Lung (tissue), 12 donors: ENCODE measurements around the gene PNKD. TPM values are rescaled to one million over a fixed set of nuclear protein-coding genes. Genes with fewer than 3 reads are reported as not detected.

Source experiments
- ATAC-seq: fragments of 200-7000 bp; cut with Tn5 transposase; one replicate; pipeline ENCODE4 v1.9.1; 2020; ENCODE audit warnings: moderate number of reproducible peaks; ENCODE audit not compliant: insufficient read depth, low FRiP score
- DNase-seq, 3 donors: peaks; one replicate each; pipeline ENCODE4 v3.0.0-alpha.2; 2013 to 2017
- H3K27ac ChIP-seq, 2 donors: one replicate each; pipeline ENCODE4 v1.5.1; 2013; ENCODE audit warnings: mild to moderate bottlenecking in 2 of 2, moderate library complexity in 2 of 2, control low read depth in 1 of 2, inconsistent platforms in 1 of 2, low read depth in 1 of 2, low read length in 1 of 2
- H3K27me3 ChIP-seq, 3 donors: one replicate each; pipeline ENCODE4 v1.5.1; 2013; ENCODE audit warnings: low read length in 2 of 3; ENCODE audit not compliant: control insufficient read depth in 3 of 3, insufficient read depth in 3 of 3
- H3K36me3 ChIP-seq, 4 donors: one replicate each; pipeline ENCODE4 v1.5.1; 2013; ENCODE audit warnings: low read length in 4 of 4, mild to moderate bottlenecking in 1 of 4, moderate library complexity in 1 of 4; ENCODE audit not compliant: control insufficient read depth in 4 of 4, insufficient read depth in 4 of 4
- H3K4me1 ChIP-seq, 5 donors: one replicate each; pipeline ENCODE4 v1.5.1; 2013; ENCODE audit warnings: low read length in 5 of 5, mild to moderate bottlenecking in 2 of 5, moderate library complexity in 1 of 5; ENCODE audit not compliant: control insufficient read depth in 5 of 5, insufficient read depth in 5 of 5
- H3K4me3 ChIP-seq: one replicate; pipeline ENCODE4 v1.5.1; 2013; ENCODE audit warnings: mild to moderate bottlenecking, control low read depth, moderate library complexity
- H3K9ac ChIP-seq, 2 donors: one replicate each; pipeline ENCODE4 v1.5.1; 2013; ENCODE audit warnings: low read length in 2 of 2, control low read depth in 1 of 2; ENCODE audit not compliant: insufficient read depth in 1 of 2
- H3K9me3 ChIP-seq, 4 donors: one replicate each; pipeline ENCODE4 v1.5.1; 2013; ENCODE audit warnings: low read length in 3 of 4, mild to moderate bottlenecking in 1 of 4, moderate library complexity in 1 of 4; ENCODE audit not compliant: control insufficient read depth in 4 of 4, insufficient read depth in 3 of 4
- CTCF ChIP-seq: IDR thresholded peaks from 2 replicates; pipeline ENCODE4 v1.5.1; 2012; ENCODE audit warnings: mild to moderate bottlenecking; ENCODE audit errors: control extremely low read depth, extremely low read depth
- WGBS, 2 donors: extraction: QIAGEN DNeasy Blood & Tissue Kit; methylation state at CpG; one replicate each; pipeline ENCODE4 v1.1.7; 2013; 5-methylcytosine and 5-hydroxymethylcytosine counted together
- polyA plus RNA-seq, 2 donors: library from polyadenylated mRNA; stranded (reverse); fragments of 200-250 nt; gene quantifications; one replicate each; pipeline ENCODE4 v1.2.1, GENCODE V29; 2013
- total RNA-seq, 2 donors: library from RNA; depleted of rRNA in 1 of 2; stranded (reverse); fragments of >200 nt in 1 of 2; gene quantifications; one replicate each; pipeline ENCODE4 v1.2.1, GENCODE V29; 2014 to 2021
- donor health status: control.
- donor health status: control.
- donor health status: Bipolar disorder and iron deficiency.
- donor health status: healthy.
- donor health status: DM: yes; HTN: yes; CAD: no.

Gene PNKD
- total and polyA plus RNA-seq, 4 donors = 83.8 to 137 (median 114) TPM

GRCh38 chr2:218256612-218257350 lies 13.5 kb upstream of the PNKD start:
- H3K4me3 ChIP-seq = no peak overlapping the region
- H3K9ac ChIP-seq = no peak overlapping the region
- ATAC-seq = no peak
- no peak for TF ChIP-seq CTCF
- peaks cover 0 to 31% (median 18%) of the 10 kb centered on the region in 5 donors for H3K4me1 ChIP-seq
- no peak overlapping the region for H3K27ac ChIP-seq
- no peak for DNase-seq
- no peaks in the 10 kb centered on the region for H3K9me3 ChIP-seq
- H3K27me3 ChIP-seq = no peaks in the 10 kb centered on the region
- peaks cover 8 to 32% (median 29%) of the 10 kb centered on the region in 4 donors for H3K36me3 ChIP-seq
- 89 to 94% methylated on average over 13 of the region's 13 CpGs for WGBS, 2 donors

GRCh38 chr2:218257390-218257981 lies 12.8 kb upstream of the PNKD start:
- H3K36me3 ChIP-seq = peaks cover 8 to 27% (median 23%) of the 10 kb centered on the region in 4 donors
- no peak overlapping the region for H3K9ac ChIP-seq
- H3K9me3 ChIP-seq = no peaks in the 10 kb centered on the region
- H3K4me3 ChIP-seq = no peak overlapping the region
- 24 to 42% methylated on average over 8 of the region's 8 CpGs for WGBS, 2 donors
- H3K27me3 ChIP-seq = no peaks in the 10 kb centered on the region
- peak overlapping the region in 1 of 2 donors; percentile 71 for H3K27ac ChIP-seq
- DNase-seq (peak in 2 of 3 donors; percentile 18 to 27), ATAC-seq (peak; percentile 49)
- peak; percentile 15 for TF ChIP-seq CTCF
- peaks cover 0 to 32% (median 18%) of the 10 kb centered on the region in 5 donors for H3K4me1 ChIP-seq

- WGBS, 2 donors = 35 to 62% methylated on average over 15 of the region's 15 CpGs
- no peak for TF ChIP-seq CTCF
- peaks cover 0 to 34% (median 18%) of the 10 kb centered on the region in 5 donors for H3K4me1 ChIP-seq
- H3K9ac ChIP-seq = no peak overlapping the region
- DNase-seq (peak in 2 of 3 donors; percentile 26 to 58), ATAC-seq (peak; percentile 49)
- no peak overlapping the region for H3K4me3 ChIP-seq
- peaks cover 0 to 20% (median 9%) of the 10 kb centered on the region in 4 donors for H3K36me3 ChIP-seq
- H3K9me3 ChIP-seq = no peaks in the 10 kb centered on the region
- no peaks in the 10 kb centered on the region for H3K27me3 ChIP-seq
- H3K27ac ChIP-seq = peak overlapping the region; percentile 11 to 73
Observed at GRCh38 chr2:218259099-218259961, 11.0 kb upstream of the PNKD start.
